ENCODE measurements around the gene HSPA1B.
"Not testable (repeated sequence)": the region's sequence is repeated elsewhere in the genome, so short reads cannot be mapped to it uniquely, and the experiment has no call there.

Gene HSPA1B

DNA sequence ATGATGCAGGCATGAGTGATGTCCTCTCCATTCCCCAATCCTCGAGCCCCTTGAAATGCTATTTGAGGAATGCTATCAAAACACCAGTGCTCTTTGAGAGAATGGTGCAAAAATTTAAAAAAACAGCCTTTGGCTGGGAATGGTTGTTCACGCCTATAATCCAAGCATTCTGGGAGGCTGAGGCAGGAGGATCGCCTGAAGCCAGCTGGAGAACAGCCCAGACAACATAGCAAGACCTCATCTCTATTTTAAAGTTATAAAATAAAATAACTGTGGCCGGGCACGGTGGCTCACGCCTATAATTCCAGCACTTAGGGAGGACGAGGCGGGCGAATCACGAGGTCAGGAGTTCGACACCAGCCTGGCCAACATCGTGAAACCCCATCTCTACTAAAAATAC is 27.8 kb upstream of the HSPA1B start:
- DNase-seq = no peak

DNA sequence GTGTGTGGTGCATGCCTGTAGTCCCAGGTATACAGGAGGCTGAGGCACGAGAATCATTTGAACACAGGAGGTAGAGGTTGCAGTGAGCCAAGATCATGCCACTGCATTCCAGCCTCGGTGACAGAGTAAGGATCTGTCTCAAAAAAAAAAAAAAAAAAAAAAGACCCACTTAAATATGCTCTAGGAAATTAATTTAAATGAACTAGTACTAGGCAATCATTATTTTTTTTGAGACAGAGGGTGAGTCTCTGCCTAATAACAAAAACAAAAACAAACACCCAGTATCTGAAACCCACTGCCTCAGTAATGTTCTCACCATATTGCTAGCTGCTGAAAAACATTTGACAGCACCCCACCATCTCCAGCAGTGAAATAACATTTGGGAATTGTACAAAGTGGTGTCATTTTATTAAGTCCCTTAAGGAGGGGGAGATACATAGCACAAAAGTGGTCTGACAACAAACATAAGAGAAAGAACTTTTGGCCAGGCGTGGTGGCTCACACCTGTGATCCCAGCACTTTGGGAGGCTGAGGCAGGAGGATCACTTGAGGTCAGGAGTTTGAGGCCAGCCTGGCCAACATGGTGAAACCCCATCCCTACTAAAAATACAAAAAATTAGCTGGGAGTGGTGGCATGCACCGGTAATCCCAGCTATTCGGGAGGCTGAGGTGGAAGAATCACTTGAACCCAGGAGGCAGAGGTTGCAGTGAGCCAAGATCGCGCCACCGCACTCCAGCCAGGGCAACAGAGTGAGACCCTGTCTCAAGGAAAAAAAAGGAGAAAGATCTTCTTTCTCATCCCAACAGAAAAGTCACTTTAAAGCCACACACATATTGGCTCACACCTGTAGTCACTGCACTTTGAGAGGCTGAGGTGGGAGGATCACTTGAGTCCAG is 26.3 kb upstream of the HSPA1B start:
- not testable (repeated sequence) for DNase-seq

DNA sequence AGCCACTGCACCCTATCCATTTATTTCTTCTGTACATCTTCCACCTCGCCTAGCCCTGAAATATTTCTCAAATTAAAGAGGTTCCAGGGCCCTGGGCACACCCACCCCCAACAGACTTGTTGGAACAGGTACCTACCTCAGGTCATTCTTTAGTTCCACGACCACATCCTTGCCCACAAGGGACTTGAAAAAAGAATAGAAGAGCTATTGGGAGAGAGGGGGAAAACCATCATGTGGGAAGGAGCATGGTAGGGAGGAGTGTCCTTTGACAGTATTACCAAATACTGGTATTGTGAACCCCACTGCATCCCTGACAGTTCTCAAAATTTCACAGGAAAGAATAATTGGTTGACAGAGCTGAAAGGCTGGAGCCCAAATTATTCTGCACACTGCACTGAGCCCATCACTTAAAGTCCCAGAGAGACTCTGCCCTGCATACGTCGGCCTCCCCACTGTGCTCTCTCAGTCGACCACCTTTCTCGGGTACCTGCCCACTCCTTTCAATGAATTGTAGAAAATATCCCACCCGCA is 21.5 kb upstream of the HSPA1B start:
- no peak for DNase-seq

DNA sequence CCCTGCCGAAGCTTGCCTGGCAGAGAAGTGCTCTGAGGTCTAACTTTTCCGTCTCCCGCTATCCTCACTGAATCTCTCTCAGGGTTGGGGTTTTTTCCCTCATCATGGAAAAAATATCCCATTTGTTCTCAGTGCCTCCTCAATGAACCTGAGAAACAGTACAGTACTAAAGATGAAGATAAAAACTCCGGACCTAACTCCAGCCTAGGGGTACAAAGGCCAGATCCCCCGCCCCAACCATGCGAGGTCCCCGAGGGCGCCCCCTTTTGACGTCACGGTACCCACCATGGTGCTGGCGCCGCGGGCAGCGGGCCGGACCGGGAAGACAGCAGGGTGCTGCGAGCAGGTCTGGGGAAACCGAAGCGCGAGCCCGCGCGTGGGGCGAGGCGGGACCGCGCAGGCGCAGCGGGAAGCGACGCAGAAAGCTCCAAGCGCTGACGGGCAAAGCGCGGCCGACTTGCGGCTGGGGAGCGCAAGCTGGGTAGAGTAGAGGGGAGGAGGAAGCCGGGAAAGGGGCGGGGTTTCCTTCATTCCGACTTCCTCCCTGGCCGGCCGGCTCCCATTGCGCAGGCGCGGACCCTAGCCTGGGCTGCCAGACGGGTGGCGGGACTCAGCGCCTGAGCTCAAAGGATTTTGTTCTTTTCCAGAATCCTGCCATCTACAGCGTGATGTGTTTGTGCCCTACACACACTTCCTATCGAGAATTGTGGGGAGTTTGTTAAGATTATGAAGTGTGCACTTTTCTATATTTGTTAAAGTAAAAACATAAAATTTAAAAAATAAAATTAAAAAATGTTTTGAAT is 20.9 kb upstream of the HSPA1B start, which contains the start of gene LSM2:
LSM2 (minus strand) TSS at position 497 of the 803 bp plus-strand sequence; CDS start at position 288, 209 bp downstream.
- peak; percentile 95 for DNase-seq

DNA sequence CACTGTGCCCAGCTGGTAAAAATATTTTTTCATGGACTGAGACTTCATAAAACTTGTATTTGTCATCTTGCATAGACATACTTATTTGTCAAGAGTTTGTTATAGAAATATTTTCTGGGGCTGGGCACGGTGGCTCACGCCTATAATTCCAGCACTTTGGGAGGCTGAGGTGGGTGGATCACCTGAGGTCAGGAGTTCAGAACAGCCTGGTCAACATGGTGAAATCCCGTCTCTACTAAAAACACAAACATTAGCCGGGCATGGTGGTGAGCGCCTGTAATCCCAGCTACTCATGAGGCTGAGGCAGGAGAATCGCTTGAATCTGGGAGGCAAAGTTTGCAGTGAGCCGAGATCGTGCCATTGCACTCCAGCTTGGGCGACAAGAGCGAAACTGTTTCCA is 18.9 kb upstream of the HSPA1B start:
- not testable (repeated sequence) for DNase-seq

DNA sequence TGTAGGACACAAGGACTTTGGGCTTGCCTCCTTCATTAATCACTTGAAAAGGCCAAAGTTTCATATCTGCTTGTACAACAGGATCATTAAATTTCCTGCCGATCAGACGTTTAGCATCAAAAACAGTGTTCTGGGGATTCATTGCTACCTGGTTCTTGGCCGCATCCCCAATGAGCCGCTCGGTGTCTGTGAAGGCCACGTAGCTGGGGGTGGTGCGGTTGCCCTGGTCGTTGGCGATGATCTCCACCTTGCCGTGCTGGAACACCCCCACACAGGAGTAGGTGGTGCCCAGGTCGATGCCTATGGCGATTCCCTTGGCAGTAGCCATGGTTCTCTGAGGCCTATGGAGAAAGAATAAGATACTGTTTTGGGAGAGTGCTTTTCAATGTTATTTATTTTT is 15.9 kb upstream of the HSPA1B start:
- DNase-seq = no peak

DNA sequence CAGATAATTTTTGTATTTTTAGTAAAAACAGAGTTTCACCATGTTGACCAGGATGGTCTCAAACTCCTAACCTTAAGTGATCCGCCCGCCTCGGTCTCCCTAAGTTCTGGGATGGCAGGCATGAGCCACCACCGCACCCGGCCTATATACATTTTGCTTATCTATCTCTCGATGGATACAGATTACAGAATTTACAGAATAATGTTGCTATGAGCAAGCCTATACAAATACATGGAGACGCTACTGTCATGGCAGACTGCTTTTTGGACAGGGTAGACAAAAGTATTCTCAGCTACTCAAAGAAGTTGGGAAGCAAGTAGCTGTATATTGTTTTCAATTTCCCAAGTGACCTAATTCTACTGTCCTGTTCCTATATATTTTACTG is 14.1 kb upstream of the HSPA1B start:
- no peak for DNase-seq

DNA sequence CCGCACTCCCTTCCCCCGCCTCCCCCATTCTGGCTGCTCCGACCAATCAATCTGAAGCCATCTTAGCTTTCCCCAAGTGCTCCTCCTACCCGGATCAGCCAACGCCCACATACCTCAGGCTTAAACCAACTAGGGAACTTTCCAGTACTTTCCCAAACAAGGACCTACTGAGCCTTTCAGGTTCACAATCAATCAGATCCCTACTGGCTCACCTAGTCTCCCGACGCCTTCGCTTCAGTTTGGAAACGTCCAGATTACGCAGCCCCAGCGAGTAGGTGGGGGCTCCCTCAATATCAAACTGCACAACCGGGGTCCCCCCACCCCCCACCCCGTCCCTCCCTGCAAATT is 12.9 kb upstream of the HSPA1B start:
- DNase-seq = peak; percentile 85

DNA sequence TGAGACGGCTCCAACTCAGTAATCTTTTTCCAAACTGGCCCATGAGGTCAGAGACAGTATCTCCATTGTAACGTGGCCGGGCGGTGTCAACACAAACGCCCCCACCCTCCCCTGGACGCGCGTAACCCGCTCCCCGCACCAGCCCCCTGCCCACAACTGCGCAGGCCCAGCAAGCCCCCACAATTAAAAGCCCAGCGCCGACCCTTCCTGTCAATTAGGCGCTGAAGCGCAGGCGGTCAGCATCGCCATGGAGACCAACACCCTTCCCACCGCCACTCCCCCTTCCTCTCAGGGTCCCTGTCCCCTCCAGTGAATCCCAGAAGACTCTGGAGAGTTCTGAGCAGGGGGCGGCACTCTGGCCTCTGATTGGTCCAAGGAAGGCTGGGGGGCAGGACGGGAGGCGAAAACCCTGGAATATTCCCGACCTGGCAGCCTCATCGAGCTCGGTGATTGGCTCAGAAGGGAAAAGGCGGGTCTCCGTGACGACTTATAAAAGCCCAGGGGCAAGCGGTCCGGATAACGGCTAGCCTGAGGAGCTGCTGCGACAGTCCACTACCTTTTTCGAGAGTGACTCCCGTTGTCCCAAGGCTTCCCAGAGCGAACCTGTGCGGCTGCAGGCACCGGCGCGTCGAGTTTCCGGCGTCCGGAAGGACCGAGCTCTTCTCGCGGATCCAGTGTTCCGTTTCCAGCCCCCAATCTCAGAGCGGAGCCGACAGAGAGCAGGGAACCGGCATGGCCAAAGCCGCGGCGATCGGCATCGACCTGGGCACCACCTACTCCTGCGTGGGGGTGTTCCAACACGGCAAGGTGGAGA is 12.3 kb upstream of the HSPA1B start, which contains the start of the genes HSPA1A and HSPA1L:
HSPA1A (plus strand) TSS at position 519 of the 814 bp plus-strand sequence; CDS start at position 733, 214 bp downstream.
HSPA1L (minus strand) TSS at position 259 of the 814 bp plus-strand sequence. CDS start 3,311 bp downstream, outside the sequence.
- DNase-seq = peak; percentile 83

DNA sequence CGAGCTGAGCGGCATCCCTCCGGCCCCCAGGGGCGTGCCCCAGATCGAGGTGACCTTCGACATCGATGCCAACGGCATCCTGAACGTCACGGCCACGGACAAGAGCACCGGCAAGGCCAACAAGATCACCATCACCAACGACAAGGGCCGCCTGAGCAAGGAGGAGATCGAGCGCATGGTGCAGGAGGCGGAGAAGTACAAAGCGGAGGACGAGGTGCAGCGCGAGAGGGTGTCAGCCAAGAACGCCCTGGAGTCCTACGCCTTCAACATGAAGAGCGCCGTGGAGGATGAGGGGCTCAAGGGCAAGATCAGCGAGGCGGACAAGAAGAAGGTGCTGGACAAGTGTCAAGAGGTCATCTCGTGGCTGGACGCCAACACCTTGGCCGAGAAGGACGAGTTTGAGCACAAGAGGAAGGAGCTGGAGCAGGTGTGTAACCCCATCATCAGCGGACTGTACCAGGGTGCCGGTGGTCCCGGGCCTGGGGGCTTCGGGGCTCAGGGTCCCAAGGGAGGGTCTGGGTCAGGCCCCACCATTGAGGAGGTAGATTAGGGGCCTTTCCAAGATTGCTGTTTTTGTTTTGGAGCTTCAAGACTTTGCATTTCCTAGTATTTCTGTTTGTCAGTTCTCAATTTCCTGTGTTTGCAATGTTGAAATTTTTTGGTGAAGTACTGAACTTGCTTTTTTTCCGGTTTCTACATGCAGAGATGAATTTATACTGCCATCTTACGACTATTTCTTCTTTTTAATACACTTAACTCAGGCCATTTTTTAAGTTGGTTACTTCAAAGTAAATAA is 10.2 kb upstream of the HSPA1B start:
- DNase-seq = peak; percentile 49

DNA sequence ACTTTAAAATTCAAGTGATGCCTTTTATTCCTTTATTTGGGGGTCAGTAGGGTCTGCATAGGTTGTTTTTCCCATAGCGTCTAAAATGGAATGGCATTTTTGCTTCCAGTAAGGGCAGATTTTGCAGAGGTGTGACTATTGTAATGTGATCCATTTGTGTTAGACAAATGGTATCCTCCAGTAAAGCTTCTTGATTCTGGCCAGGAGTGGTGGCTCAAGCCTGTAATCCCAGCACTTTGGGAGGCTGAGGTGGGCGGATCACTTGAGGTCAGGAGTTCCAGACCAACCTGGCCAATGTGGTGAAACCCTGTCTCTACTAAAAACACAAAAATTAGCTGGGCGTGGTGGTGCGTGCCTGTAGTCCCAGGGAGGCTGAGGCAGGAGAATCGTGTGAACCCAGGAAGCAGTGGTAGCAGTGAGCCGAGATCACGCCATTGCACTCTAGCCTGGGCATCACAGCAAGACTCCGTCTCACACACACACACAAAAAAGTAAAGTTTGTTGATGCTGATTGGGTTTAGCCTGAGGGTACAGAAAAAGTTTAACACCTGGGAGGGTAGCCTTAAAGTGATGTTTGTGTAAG is 9.5 kb upstream of the HSPA1B start:
- DNase-seq = not testable (repeated sequence)

DNA sequence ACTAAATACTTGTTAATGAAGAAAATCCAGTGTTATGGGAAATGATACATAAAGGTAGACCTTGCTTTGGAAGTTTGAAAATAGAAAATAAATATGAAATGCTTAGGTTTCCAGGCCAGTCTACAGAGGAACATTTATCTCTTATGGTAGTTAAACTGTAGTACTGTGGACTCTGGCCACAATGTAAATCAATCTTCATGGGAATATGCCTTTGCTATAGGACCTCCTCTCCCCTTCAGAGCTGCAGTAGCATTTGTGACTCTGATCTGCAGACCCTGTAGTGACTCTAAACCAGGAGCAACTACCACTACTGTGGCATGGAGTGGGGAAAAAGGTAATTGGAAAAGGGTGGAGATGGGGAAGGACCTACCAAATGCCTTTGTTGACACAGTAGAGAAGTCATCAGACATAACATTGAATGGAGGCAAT is 7.7 kb upstream of the HSPA1B start:
- no peak for DNase-seq

DNA sequence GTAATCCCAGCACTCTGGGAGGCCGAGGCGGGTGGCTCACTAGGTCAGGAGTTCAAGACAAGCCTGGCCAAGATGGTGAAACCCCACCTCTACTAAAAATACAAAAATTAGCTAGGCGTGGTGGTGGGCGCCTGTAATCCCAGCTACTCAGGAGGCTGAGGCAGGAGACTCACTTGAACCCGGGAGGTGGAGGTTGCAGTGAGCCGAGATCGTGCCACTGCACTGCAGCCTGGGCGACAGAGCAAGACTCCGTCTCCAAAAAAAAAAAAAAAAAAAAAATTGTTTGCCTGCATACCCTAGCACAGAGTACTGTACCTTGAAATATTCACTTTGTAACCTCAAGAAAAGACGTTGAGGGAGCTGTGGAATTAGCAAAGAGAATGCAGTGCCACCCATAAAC is 7.1 kb upstream of the HSPA1B start:
- DNase-seq = not testable (repeated sequence)

DNA sequence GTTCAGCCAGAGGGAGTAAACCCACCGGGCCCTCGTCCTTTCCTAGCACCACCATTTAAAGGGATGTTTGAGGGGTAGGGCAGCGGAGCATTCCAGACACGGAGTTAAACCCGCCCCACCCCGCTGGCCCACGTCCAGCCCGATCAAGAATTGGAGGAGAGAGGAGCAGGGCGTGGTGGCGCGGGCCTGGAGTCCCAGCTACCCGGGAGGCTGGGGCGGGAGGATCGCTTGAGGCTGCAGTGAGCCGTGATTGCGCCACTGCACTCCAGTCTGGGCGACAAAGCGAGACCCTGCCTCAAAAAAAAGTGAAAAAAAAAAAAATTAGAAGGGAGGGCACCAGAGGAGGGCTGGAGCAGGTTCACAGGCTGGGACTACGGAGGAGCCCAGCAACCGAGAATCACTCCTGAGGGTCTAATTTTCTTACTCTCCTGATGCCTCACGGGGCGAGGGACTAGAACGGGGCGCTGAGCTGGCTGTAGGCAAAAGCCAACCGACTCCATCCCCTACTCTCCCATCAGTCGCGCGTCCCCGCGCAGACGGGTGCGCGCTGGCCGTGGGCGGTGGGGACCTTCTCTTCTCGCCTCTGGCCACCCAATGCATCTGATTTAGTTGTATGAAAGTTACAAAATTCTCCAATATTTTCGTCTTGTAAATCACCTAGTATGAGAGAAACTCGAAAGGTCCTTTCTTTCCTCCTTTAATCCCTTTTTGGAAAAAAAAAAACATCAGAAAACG is 6.1 kb upstream of the HSPA1B start:
- DNase-seq = no peak

DNA sequence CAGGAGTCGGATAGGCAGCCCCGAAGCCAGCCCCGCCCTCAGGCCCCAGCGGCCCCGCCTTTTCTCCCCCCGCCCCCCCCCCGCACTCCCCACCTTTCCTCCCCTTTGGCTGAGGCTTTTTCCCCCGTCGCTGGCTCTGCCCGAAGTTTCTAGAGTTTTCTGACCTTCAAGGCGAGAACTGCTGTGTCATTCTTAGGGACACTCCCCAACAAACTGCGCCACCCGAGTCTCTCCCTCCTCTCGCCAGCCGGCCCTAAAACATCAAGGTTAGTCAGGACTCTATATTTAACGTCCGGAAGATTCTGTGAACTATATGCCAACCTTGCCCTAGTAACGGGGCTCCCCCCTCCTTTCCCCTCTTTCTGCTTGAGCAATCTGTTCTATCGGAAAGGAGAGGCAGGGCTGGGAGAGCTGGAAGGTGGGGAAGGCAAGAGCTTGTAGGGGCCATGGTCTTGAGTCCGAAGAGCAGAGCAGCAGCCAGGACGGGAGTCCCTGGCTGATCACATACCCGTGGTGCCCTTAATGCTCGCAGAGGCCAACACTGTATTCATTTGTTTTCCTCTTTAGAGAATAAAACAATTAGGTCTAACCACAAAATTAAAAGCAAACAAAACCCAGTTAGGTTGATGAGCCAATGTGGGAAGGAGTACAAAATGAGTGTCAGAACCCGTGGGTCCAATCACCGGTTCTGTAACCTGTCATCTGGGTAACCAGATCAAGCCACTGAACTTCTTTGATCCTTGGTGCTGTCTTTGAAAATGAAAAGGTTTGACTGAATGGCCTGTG is 5.3 kb upstream of the HSPA1B start:
- DNase-seq = peak; percentile 58

DNA sequence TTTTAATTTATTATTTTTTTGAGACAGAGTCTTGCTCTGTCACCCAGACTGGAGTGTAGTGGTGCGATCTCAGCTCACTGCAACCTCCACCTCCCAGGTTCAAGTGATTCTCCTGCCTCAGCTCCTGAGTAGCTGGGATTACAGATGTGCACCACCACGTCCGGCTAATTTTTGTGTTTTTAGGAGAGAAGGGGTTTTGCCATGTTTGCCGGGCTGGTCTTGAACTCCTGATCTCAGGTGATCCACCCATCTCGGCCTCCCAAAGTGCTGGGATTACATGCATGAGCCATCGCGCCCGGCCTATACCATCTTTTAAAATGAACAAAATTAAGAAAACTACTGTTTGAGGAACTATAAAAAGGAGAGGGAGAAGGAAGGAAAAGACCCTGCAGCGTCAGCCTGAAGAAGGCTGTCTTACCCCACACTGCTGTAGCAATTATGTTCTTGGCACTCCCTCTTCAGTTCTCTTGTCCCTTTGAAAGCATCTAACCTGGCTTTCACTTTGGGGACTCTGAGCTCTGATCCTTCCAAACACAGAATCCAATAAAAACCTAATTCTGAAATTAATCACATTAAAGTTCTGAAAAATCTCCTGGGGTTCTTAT is 3.8 kb upstream of the HSPA1B start:
- DNase-seq = not testable (repeated sequence)

DNA sequence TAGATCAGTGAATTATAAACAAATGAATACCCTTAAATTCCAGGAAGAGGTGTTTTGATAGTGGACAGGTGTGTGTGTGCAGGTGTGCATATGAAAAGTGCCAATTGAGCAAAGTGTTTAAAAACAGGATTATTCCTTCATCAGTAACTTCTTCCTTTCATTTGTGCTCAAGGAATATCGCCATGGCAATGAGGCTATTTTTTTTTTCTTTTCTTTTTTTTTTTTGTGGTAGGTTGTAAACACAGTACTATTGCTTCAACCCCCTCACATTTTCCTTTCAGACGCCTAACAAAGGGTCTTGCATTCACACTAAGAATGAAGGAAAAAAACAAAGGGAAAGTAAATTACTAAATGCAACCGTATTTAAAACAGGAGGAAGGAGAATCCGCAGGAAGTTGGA is 2.0 kb upstream of the HSPA1B start:
- DNase-seq = no peak

DNA sequence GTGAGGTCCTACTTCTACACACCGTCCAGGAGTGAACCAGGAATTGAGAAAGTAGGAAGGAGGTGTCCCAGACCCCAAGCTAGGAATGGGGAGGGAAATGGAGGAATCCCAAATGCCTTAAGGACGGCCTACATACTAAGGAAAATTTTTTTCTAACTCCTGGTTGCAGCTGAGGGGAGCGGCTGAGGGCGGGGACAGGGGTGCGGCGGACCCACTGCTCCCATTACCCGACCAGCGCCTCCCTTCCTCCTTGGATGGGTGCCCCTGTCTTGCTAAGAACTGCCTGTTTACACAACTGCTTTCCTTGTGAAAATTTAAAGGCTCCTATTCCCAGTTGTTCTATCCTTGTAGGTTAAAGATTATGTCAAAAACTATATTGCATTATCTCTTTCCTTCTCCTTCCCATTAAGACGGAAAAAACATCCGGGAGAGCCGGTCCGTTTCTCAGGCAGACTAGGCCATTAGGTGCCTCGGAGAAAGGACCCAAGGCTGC is 699 bp upstream of the HSPA1B start:
- DNase-seq = no peak

All from MV-4-11 (cell line).